NCI-H146 treated with DMSO at 0.1 percent for 48 hours (cell line): ENCODE results near the gene CALR3.
"Not testable (repeated sequence)": the region's sequence is repeated elsewhere in the genome, so short reads cannot be mapped to it uniquely, and the experiment has no call there.

Source experiments
- DNase-seq: peaks from one replicate; lab custom pipeline; 2025; ENCODE audit not compliant: unreplicated experiment; lab: John Stamatoyannopoulos, UW

The CALR3 gene

GRCh38 chr19:16495982-16496612 is at the start of gene CALR3, which contains the start of gene C19orf44:
Gene CALR3 (minus strand): TSS chr19:16496167. CDS start chr19:16496129, 38 bp downstream.
Gene C19orf44 (plus strand): TSS chr19:16496394. CDS start chr19:16500793, 4,399 bp downstream.
- peak; percentile 88 for DNase-seq

GRCh38 chr19:16544473-16545231 is 48.7 kb upstream of the CALR3 start:
- no peak for DNase-seq

- DNase-seq = not testable (repeated sequence)
These were observed 47.8 kb upstream of the CALR3 start for GRCh38 chr19:16543734-16544133.

- DNase-seq = no peak
These were observed 47.0 kb upstream of the CALR3 start for GRCh38 chr19:16542910-16543472.

- peak; percentile 92 for DNase-seq
These were observed 46.3 kb upstream of the CALR3 start, which contains the start of gene CHERP for GRCh38 chr19:16542045-16542909. Gene CHERP (minus strand): TSS chr19:16542437. CDS start chr19:16542378, 59 bp downstream.

GRCh38 chr19:16541526-16542044 is 45.6 kb upstream of the CALR3 start:
- DNase-seq = no peak

GRCh38 chr19:16540948-16541347 is 45.0 kb upstream of the CALR3 start:
- no peak for DNase-seq

- DNase-seq = no peak
These were observed 41.1 kb upstream of the CALR3 start for GRCh38 chr19:16537111-16537510.

- no peak for DNase-seq
These were observed 40.2 kb upstream of the CALR3 start for GRCh38 chr19:16536130-16536529.

- DNase-seq = no peak
These were observed 39.4 kb upstream of the CALR3 start for GRCh38 chr19:16535381-16535780.

GRCh38 chr19:16532440-16533234 is 36.7 kb upstream of the CALR3 start:
- DNase-seq = no peak

- no peak for DNase-seq
These were observed 35.4 kb upstream of the CALR3 start for GRCh38 chr19:16531380-16531669.

GRCh38 chr19:16530540-16531379 is 34.8 kb upstream of the CALR3 start:
- no peak for DNase-seq

GRCh38 chr19:16529466-16530144 is 33.6 kb upstream of the CALR3 start:
- no peak for DNase-seq

GRCh38 chr19:16527971-16528521 is 32.1 kb upstream of the CALR3 start:
- DNase-seq = no peak

- DNase-seq = no peak
These were observed 31.5 kb upstream of the CALR3 start for GRCh38 chr19:16527334-16527935.

- no peak for DNase-seq
These were observed 29.9 kb upstream of the CALR3 start for GRCh38 chr19:16525751-16526481.
